Urinary bladder (tissue), 4 donors: ENCODE measurements around the gene MAP3K2. TPM values are rescaled to one million over a fixed set of nuclear protein-coding genes. Genes with fewer than 3 reads are reported as not detected.
"Not testable (repeated sequence)": the region's sequence is repeated elsewhere in the genome, so short reads cannot be mapped to it uniquely, and the experiment has no call there.

Experiments
- DNase-seq: peaks from one replicate; pipeline ENCODE4 v3.0.0-alpha.2; 2015; ENCODE audit errors: extremely low spot score
- H3K27ac ChIP-seq: one replicate; pipeline ENCODE4 v1.5.1; 2013; ENCODE audit warnings: low read depth, mild to moderate bottlenecking, moderate library complexity
- H3K36me3 ChIP-seq: one replicate; pipeline ENCODE4 v1.6.1; 2013; ENCODE audit warnings: mild to moderate bottlenecking, moderate library complexity; ENCODE audit not compliant: insufficient read depth
- H3K4me1 ChIP-seq: one replicate; pipeline ENCODE4 v1.6.1; 2013; ENCODE audit warnings: mild to moderate bottlenecking, moderate library complexity; ENCODE audit not compliant: insufficient read depth
- H3K4me3 ChIP-seq: one replicate; pipeline ENCODE4 v1.5.1; 2013; ENCODE audit warnings: low read depth, low read length
- WGBS: extraction: QIAGEN DNeasy Blood & Tissue Kit; methylation state at CpG from one replicate; pipeline ENCODE4 v1.1.7; 2013; 5-methylcytosine and 5-hydroxymethylcytosine counted together
- polyA plus RNA-seq: library from polyadenylated mRNA; stranded (reverse); fragments of 200-250 nt; gene quantifications from one replicate; pipeline ENCODE4 v1.2.3, GENCODE V29; 2013
- total RNA-seq: library from RNA; depleted of rRNA; stranded (reverse); fragments of >200 nt; gene quantifications from one replicate; pipeline ENCODE4 v1.2.3, GENCODE V29; 2014
- donor health status: healthy with polysubstance abuse.
- donor health status: healthy.

Gene MAP3K2
- total and polyA plus RNA-seq, 2 donors, result 11.3 to 61.3 TPM

DNA sequence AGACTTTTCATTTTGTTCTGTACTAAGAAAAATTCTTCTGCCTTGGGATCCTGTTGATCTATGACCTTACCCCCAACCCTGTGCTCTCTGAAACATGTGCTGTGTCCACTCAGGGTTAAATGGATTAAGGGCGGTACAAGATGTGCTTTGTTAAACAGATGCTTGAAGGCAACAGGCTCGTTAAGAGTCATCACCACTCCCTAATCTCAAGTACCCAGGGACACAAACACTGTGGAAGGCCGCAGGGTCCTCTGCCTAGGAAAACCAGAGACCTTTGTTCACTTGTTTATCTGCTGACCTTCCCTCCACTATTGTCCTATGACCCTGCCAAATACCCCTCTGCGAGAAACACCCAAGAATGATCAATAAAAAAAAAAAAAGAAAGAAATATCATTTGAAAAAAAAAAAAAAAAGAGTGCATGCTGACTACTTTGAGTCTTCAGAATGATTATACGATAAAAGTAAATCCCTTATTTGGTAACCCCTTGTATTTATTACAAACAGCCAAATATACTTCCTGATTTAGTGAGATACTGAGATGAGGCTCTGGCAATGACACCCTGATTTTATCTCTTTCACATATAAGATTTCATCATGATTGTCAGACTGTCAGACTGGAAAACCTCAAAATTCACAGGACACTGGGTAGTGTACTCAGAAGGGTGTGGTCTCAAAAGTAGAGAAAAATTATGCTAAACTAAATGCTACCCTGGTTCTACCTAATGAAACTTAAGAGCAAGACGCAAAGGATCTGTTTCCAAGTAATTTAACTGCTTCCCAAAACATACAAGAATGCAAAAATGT, 33.7 kb downstream of the MAP3K2 start:
- not testable (repeated sequence) for H3K4me3 ChIP-seq, H3K36me3 ChIP-seq, DNase-seq, H3K27ac ChIP-seq, H3K4me1 ChIP-seq
- 51% methylated on average over 5 of the region's 6 CpGs for WGBS

GRCh38 chr2:127353223-127353622, 34.6 kb downstream of the MAP3K2 start:
- not testable (repeated sequence) for H3K36me3 ChIP-seq, H3K4me1 ChIP-seq, DNase-seq, H3K4me3 ChIP-seq, H3K27ac ChIP-seq
- WGBS, result 97% methylated on average over 35 of the region's 35 CpGs

DNA sequence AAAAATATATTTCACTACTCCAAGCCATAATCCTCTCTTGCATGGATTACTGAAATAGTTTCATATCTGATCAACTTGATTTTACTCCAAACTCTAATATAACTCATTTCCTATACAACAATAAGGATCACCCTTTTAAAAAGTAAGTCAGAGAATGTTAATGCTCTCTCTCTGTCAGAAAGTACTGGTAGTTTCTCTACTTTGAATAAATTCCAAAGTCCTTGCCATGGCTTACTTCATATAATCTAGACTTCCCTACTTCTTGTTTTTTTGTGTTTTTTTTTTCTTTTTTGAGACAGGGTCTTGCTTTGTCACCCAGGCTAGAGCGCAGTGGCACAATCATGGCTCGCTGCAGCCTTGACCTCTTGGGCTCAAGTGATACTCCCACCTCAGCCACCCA, 36.2 kb downstream of the MAP3K2 start:
- no peak overlapping the region for H3K27ac ChIP-seq
- WGBS, result 97% methylated on average over 2 of the region's 2 CpGs
- DNase-seq, result no peak

GRCh38 chr2:127348426-127349000, 39.3 kb downstream of the MAP3K2 start:
- no peak overlapping the region for H3K4me3 ChIP-seq
- H3K4me1 ChIP-seq, result peaks cover 2% of the 10 kb centered on the region
- no peak for DNase-seq
- H3K36me3 ChIP-seq, result no peaks in the 10 kb centered on the region
- 97% methylated on average over 1 of the region's 1 CpG for WGBS
- H3K27ac ChIP-seq, result no peak overlapping the region

More for the DNA sequence above, 36.2 kb downstream of the MAP3K2 start:
- Histone ChIP-seq H3K4me1 (peaks cover 2% of the 10 kb centered on the region), H3K4me3 (no peak overlapping the region), H3K36me3 (no peaks in the 10 kb centered on the region)

- no peak for DNase-seq
- Histone ChIP-seq H3K4me3 (no peak overlapping the region), H3K27ac (no peak overlapping the region), H3K4me1 (peaks cover 2% of the 10 kb centered on the region), H3K36me3 (no peaks in the 10 kb centered on the region)
- 98% methylated on average over 1 of the region's 1 CpG for WGBS
These were observed 39.9 kb downstream of the MAP3K2 start for GRCh38 chr2:127347734-127348392.

- H3K4me1 ChIP-seq, result peaks cover 1% of the 10 kb centered on the region
- H3K27ac ChIP-seq, result no peak overlapping the region
- DNase-seq, result no peak
- 93% methylated on average over 3 of the region's 3 CpGs for WGBS
- no peak overlapping the region for H3K4me3 ChIP-seq
- no peaks in the 10 kb centered on the region for H3K36me3 ChIP-seq
These were observed 40.8 kb downstream of the MAP3K2 start for GRCh38 chr2:127347015-127347414.

DNA sequence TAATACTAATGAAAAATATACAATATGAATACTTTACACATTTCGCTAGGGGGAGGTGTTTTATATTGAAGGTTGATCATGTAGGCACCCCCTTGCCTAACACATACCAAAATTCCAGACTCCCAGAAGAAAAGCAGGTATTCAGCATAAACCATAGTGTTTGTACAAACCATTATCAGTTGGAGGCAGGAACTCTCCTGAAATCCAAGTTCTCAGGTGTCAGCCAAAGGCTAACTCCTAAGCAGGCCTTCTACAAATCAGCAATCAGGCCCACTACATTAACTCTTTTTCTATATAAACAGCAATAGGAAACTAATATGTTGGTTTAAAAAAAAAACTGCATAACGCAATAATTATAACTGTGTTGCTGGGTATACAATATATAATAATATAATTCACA, 44.5 kb downstream of the MAP3K2 start:
- Histone ChIP-seq H3K36me3 (no peaks in the 10 kb centered on the region), H3K4me3 (no peak overlapping the region), H3K4me1 (no peaks in the 10 kb centered on the region), H3K27ac (no peak overlapping the region)
- DNase-seq, result no peak
- 96% methylated on average over 2 of the region's 2 CpGs for WGBS

DNA sequence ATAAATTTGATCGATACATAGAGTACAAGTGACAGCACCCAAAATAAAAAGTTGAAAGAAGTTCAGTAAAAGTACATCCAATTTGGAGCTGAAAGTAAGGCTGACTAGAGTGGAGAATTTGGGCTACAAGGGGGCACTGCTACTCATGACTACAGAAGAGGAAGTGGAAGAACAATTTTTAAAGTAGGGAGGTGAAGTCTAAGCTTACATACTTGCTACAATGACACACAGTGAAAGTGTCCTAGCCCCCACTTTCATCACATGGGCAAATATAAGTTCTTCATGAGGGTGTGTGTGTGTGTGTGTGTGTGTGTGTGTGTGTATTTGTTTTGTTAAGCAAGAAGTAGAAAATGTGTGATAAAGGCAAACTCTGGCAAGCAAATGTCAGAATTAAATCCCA, 45.7 kb downstream of the MAP3K2 start:
- 92% methylated on average over 1 of the region's 1 CpG for WGBS
- Histone ChIP-seq H3K27ac (no peak overlapping the region), H3K36me3 (no peaks in the 10 kb centered on the region), H3K4me1 (no peaks in the 10 kb centered on the region), H3K4me3 (no peak overlapping the region)
- no peak for DNase-seq

DNA sequence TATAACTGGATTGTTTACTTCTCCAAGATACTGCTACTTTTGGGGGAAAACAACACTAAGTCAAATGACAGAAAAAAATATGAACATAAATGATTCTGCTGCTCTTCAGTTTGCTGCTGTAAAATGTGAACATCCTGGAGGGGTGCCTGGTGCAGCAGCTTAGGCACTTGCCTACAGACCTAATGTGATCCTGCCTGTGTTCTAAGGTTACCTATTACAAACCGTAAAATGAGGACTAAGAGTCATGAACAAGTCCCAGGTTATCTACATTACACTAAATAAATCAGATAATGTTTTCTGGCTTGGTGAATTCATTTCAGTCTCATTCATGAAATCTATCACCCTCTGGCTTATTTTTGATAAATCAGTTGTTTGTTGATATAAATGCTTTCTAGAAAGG, 55.4 kb downstream of the MAP3K2 start:
- no peaks in the 10 kb centered on the region for H3K4me1 ChIP-seq
- DNase-seq, result no peak
- WGBS, result 95% methylated on average over 1 of the region's 1 CpG
- no peak overlapping the region for H3K4me3 ChIP-seq
- H3K27ac ChIP-seq, result no peak overlapping the region
- no peaks in the 10 kb centered on the region for H3K36me3 ChIP-seq

GRCh38 chr2:127330753-127331152, 57.0 kb downstream of the MAP3K2 start:
- no peak overlapping the region for H3K27ac ChIP-seq
- no peaks in the 10 kb centered on the region for H3K4me1 ChIP-seq
- 99% methylated on average over 1 of the region's 1 CpG for WGBS
- H3K36me3 ChIP-seq, result no peaks in the 10 kb centered on the region
- no peak for DNase-seq
- no peak overlapping the region for H3K4me3 ChIP-seq

- no peak for DNase-seq
- WGBS, result 85% methylated on average over 2 of the region's 2 CpGs
- Histone ChIP-seq H3K27ac (no peak overlapping the region), H3K36me3 (no peaks in the 10 kb centered on the region), H3K4me1 (no peaks in the 10 kb centered on the region), H3K4me3 (no peak overlapping the region)
These were observed 61.4 kb downstream of the MAP3K2 start for GRCh38 chr2:127326289-127326945.

DNA sequence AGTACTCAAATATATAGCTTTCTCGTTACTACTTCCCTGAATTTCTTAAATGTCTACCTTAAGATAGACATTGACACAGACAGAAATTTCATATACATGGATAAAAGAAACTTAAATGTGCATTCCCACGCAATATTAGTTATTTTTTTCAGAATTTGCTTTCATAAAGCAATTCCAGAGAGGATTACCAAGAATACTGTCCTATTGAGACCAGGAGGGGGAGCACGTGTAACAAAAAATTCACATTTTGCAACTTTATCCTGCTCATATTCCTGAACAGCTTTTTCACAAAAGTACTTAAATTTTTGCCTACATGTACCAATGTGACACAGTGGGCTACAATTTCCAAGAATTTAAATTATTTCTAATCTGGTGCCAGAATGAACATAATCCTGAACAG, 63.1 kb downstream of the MAP3K2 start:
- H3K36me3 ChIP-seq, result peaks cover 2% of the 10 kb centered on the region
- no peak overlapping the region for H3K27ac ChIP-seq
- H3K4me1 ChIP-seq, result no peaks in the 10 kb centered on the region
- no peak overlapping the region for H3K4me3 ChIP-seq
- 59% methylated on average over 3 of the region's 3 CpGs for WGBS
- peak; percentile 7 for DNase-seq

DNA sequence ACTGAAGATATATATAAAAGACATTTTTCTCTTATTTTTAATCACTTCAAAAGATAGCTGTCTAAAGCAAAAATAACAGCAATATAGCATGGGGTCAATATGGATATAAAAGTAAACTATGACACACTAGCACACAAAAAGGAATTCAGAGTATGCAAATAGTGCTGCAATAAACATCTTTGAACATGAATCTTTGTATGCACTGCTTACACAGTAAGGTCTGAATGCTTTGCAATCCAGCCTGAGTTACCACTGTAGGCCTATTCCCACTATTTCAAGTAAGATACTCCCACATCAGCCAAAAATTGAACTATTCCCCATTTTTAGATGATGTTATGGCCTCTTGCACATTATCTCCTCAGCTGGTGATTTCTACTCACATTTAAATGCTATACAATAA, 66.5 kb downstream of the MAP3K2 start:
- no peak for DNase-seq
- no peak overlapping the region for H3K4me3 ChIP-seq
- H3K36me3 ChIP-seq, result peaks cover 2% of the 10 kb centered on the region
- H3K27ac ChIP-seq, result no peak overlapping the region
- H3K4me1 ChIP-seq, result no peaks in the 10 kb centered on the region
